ACC112 (cell line): Measurements from ENCODE around the gene ARHGEF35.
"Not testable (repeated sequence)": the region's sequence is repeated elsewhere in the genome, so short reads cannot be mapped to it uniquely, and the experiment has no call there.

ENCODE experiments used
- H2AFZ ChIP-seq: fragments of 200-600 bp; sonication (generic); one replicate; pipeline ENCODE4 v1.6.0; 2017; ENCODE audit warnings: antibody characterized with exemption, low read length; ENCODE audit not compliant: unreplicated experiment
- H3K27ac ChIP-seq: fragments of 200-600 bp; sonication (generic); 2 replicates; pipeline ENCODE4 v1.5.1; 2014; ENCODE audit warnings: low read depth, mild to moderate bottlenecking, antibody characterized with exemption, low read length, moderate library complexity
- H3K27me3 ChIP-seq: fragments of 200-600 bp; sonication (generic); 2 replicates; pipeline ENCODE4 v1.6.1; 2014; ENCODE audit warnings: mild to moderate bottlenecking, antibody characterized with exemption, low read length, moderate library complexity, mixed read lengths; ENCODE audit not compliant: insufficient read depth
- H3K36me3 ChIP-seq: fragments of 200-600 bp; sonication (generic); 2 replicates; pipeline ENCODE4 v1.6.1; 2016; ENCODE audit warnings: mild to moderate bottlenecking, antibody characterized with exemption, low read length, moderate library complexity, mixed read lengths; ENCODE audit not compliant: insufficient read depth
- H3K4me1 ChIP-seq: fragments of 200-600 bp; sonication (generic); one replicate; pipeline ENCODE4 v1.6.1; 2016; ENCODE audit warnings: low read length, mixed read lengths; ENCODE audit not compliant: insufficient read depth, unreplicated experiment, control insufficient read depth
- H3K4me3 ChIP-seq: fragments of 200-600 bp; sonication (generic); 2 replicates; pipeline ENCODE4 v1.5.1; 2014; ENCODE audit warnings: mild to moderate bottlenecking, low read depth, low read length
- H3K79me2 ChIP-seq: fragments of 200-600 bp; sonication (generic); one replicate; pipeline ENCODE4 v1.6.0; 2016; ENCODE audit warnings: low read length; ENCODE audit not compliant: control insufficient read depth, unreplicated experiment, insufficient read depth

Gene ARHGEF35

DNA sequence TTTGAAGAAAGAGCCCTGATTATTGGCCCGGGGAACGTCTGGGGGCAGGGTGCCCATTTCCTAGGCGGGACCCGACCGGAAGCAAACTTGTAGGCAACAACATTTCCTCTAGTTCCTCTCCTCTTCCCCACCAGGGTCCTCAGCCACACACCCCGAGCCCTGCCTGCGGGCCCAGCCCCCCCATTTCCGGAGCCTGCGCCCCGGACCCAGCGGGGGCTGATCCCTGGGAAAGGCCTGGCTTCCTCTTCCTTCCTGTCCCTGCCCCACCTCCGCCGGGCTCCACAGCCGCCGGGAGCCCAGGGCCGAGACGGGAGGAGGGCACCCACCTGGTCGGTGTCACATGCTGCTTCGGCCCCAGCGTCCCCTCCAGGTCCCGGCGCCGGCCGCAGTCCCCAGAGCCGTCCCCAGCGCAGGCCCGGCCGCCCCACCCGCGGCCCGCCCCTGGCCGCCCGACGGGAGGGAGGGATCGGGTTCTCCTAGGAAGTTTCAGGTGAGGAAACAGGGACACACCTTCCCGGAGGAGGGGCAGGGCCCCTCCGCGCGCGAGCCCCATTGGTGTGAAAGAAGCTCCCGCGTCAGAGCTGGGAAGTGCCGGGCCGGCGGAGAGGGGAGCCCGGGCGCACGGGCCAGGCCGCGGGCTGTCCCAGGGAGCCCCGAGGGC lies at the start of gene ARHGEF35:
ARHGEF35 (minus strand) TSS at position 622 of the 661 bp plus-strand sequence. CDS start 7,450 bp downstream, outside the sequence.
- H3K27me3 ChIP-seq, H3K4me1 ChIP-seq, H3K79me2 ChIP-seq, H2AFZ ChIP-seq, H3K27ac ChIP-seq, H3K36me3 ChIP-seq, H3K4me3 ChIP-seq: not testable (repeated sequence)

DNA sequence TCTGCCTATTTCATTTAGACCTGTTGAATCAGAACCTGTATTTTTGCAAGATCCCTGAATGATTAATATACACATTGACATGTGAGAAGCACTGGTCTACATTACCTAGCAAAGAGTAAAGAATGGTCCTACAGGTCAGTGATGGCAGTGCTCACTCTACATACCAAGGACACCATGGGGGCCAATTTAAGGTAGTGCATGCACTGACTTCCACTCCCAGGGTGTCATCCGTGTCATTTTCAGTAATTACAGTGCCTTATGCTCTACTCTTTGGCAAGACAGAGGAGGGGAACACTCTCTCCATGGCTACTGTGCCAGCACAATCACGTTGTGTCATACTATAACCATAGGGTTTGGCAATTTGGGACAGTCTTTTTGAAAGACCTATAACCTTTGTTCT lies 49.7 kb upstream of the ARHGEF35 start:
- H3K79me2 ChIP-seq, H3K4me1 ChIP-seq, H3K36me3 ChIP-seq, H3K4me3 ChIP-seq, H2AFZ ChIP-seq, H3K27me3 ChIP-seq, H3K27ac ChIP-seq: not testable (repeated sequence)

DNA sequence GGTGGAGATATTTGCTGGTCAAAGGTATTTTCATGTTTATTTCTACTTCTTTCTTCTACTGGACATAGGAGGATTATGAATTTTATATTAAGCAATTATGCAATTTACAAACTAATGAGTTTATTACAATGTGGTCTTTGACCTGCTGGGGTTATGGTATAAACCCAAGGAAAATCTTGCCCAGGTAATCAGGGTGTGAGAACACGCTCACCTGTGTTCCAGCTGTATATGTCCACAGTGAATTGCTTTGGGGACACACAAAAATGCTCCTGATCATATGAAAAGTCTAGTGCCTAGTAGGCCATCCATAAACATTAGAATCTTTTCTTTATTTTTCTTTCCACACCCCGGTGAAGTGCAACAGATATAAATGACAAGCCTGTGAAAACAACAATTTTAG lies 43.7 kb upstream of the ARHGEF35 start, which contains the start of gene OR2A42:
OR2A42 (minus strand) TSS at position 241 of the 400 bp plus-strand sequence. CDS start 6,762 bp downstream, outside the sequence.
- not testable (repeated sequence) for H3K36me3 ChIP-seq, H3K4me1 ChIP-seq, H3K27ac ChIP-seq, H3K4me3 ChIP-seq, H3K27me3 ChIP-seq, H2AFZ ChIP-seq, H3K79me2 ChIP-seq

DNA sequence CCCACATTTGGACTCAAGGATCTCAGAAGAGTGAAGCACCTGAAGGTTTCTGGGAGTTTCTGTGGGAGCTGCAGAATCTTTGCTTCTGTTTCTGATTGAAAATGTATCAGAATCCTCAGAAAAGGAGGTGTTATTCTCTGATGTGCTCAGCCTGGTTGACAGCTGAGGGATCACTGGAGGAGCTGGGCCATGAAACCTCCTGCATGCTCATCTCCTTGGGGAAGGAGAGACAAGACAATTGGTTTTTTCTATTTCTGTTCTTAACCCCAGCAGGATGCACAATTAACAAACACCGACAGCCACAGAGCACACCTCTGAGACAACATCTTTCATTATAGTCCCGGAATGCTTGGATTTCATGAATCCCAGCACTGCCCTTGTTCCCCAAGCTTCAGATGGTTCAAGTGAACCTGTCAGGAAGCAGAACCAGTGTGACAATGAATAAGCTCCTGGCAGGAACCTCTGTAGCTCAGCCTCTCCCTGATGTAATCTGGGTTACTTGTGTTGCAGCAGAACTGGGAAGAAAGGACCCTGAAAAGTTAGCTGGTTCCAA lies 43.0 kb upstream of the ARHGEF35 start:
- H3K27ac ChIP-seq, H3K27me3 ChIP-seq, H3K4me3 ChIP-seq, H2AFZ ChIP-seq, H3K4me1 ChIP-seq, H3K79me2 ChIP-seq, H3K36me3 ChIP-seq: not testable (repeated sequence)

DNA sequence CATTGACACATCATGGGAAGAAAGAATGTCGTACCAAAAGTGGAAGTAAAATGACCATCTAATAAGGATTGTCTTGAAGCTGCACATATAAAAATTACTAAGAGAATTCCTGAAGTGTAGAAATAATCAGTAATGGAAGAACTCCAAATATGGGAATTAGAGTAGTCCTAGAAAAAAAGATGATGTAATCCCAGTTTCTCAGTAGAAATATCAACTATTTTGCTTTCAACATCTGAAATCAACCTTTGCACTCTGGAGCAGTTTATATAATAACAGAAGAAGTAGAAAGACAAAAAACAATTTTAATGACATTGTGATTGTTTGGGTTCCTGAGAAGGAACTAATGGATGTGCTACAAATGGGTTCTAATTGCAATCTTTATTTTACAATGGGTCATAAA lies 37.4 kb upstream of the ARHGEF35 start:
- not testable (repeated sequence) for H3K4me3 ChIP-seq, H2AFZ ChIP-seq, H3K79me2 ChIP-seq, H3K27ac ChIP-seq, H3K36me3 ChIP-seq, H3K27me3 ChIP-seq, H3K4me1 ChIP-seq

DNA sequence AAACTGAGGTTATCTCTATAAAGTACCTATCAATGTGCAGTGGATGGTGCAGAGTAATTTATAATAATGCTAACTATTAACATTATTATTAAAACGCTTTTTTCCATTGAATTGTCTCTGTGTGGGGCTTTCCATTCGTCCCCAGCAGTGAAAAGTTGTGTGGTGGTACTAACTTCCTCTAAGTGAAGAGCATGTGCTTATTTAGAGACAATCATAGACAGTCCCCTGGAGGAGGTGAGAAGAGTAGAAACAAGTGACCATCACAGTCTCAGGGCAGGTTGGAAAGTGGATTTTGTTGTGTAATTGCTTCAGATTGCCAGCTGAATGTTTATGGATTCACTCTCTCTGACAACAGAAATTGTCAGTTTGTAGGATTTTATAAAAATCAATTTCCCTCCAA lies 35.4 kb upstream of the ARHGEF35 start:
- not testable (repeated sequence) for H3K27me3 ChIP-seq, H3K79me2 ChIP-seq, H2AFZ ChIP-seq, H3K4me3 ChIP-seq, H3K36me3 ChIP-seq, H3K27ac ChIP-seq, H3K4me1 ChIP-seq

DNA sequence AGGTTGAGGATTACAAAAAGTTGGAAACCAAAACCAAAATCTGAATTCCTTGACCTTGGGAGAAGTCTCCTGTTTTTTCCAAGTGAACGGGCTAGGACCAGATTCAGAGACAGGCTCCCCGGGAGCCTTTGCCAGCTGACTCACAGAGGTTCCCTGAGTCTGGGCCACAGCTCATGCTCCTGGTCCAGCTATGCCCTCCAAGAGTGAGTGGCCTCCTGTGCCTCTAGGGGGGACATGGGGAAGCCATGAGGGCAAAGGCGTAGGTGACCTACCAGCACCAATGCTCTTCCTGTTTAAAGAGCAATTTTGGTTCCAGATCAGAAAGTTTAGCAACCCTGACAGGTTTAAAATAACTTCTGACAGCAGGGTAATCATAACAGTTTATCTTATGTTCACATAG lies 33.2 kb upstream of the ARHGEF35 start:
- H3K36me3 ChIP-seq, H2AFZ ChIP-seq: not testable (repeated sequence)

DNA sequence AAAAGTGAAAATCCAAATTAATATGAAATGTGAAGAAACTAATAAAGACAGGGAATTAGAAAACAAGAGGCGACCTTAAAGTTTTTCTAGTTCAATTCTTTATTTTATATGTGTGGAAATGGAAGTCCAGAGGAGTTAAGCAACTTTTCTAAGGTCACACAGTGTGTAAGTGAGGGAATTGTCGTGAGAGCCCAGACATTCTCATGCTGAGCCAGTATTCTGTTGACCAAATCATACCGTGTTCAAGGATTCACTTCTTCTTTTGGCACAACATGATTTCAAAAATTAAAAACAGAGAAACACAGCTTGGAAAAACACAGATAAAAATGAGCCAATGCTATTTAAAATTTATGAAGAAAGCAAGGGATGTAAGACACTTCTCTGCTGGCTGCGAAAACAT lies 31.2 kb upstream of the ARHGEF35 start:
- not testable (repeated sequence) for H3K27me3 ChIP-seq, H3K36me3 ChIP-seq, H3K4me1 ChIP-seq, H3K4me3 ChIP-seq, H2AFZ ChIP-seq, H3K79me2 ChIP-seq, H3K27ac ChIP-seq

More for the DNA sequence above, 33.2 kb upstream of the ARHGEF35 start:
- H3K27me3 ChIP-seq, H3K79me2 ChIP-seq, H3K4me3 ChIP-seq, H3K4me1 ChIP-seq, H3K27ac ChIP-seq: not testable (repeated sequence)

DNA sequence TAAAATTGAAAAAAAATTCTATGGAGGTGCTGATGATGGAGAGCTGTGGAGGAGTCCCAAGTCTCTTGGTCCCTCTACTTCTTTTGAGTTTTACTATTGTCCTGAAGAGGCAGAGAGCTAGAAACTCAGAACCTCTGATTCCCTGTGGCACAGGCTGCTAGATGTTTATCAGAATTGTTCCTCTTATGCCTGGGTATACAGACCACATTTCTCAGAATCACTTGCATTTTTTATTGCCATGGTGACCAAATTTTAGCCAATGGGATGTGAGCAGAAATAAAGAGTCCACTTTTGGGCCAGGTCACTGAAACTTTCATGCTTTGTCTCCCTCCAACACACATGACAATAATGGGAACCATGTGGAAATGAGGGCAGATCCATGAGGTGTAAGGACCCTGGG lies 28.0 kb upstream of the ARHGEF35 start:
- not testable (repeated sequence) for H3K4me1 ChIP-seq, H3K27me3 ChIP-seq, H3K27ac ChIP-seq, H3K4me3 ChIP-seq, H3K36me3 ChIP-seq, H2AFZ ChIP-seq, H3K79me2 ChIP-seq

DNA sequence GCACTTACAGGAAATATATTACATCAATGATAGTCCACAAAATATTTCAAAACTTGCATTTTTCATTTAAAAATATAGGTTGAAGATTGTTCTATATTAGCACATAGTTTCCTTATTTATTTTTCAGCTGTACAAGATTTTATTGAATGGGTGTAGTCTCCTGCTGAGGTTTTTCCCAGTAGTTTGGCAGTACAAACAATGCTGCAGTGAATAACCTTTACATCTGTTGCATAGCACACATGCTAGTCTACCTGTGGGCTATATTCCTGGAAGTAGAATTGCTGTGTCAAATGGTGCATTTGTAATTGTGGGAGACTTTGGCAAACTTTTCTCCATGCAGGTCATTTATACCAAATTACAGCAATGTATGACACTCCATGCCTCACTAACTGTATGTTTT lies 24.9 kb upstream of the ARHGEF35 start:
- H3K79me2 ChIP-seq, H2AFZ ChIP-seq, H3K36me3 ChIP-seq, H3K4me3 ChIP-seq, H3K27ac ChIP-seq, H3K4me1 ChIP-seq, H3K27me3 ChIP-seq: not testable (repeated sequence)

DNA sequence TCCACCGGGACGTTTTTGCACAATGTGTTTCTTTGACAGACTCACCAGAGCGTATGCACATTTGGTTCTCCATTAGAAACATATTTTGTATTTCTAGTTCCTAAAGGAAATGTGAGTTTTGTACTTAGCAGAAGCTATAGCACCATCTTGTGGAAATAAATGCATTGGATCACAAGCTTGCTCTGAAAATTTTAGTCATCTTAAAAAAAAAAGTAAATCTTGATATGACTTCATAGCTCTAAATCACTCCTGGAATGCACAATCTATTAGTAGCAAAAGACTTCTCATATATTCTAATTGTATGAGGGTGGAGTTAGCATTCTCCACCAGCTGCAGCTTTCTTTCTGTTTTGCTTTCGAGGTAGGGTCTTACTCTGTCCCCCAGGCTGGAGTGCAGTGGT lies 23.5 kb upstream of the ARHGEF35 start:
- H3K27ac ChIP-seq, H3K79me2 ChIP-seq, H3K4me1 ChIP-seq, H3K4me3 ChIP-seq, H3K27me3 ChIP-seq, H3K36me3 ChIP-seq, H2AFZ ChIP-seq: not testable (repeated sequence)
